Rectal smooth muscle tissue (tissue), 1 donor: ENCODE data around the gene DNASE1L3.
A peak's percentile ranks its signal among the peaks of the same experiment; 100 is the strongest.

Experiments used
- H3K27ac ChIP-seq: one replicate; pipeline ENCODE4 v1.7.0; 2013; ENCODE audit warnings: low read depth, low read length, inconsistent platforms
- H3K27me3 ChIP-seq: one replicate; pipeline ENCODE4 v1.7.0; 2013; ENCODE audit warnings: low read length; ENCODE audit not compliant: control insufficient read depth, insufficient read depth
- H3K36me3 ChIP-seq: one replicate; pipeline ENCODE4 v1.7.0; 2013; ENCODE audit warnings: low read length; ENCODE audit not compliant: control insufficient read depth, insufficient read depth
- H3K4me1 ChIP-seq: one replicate; pipeline ENCODE4 v1.7.0; 2013; ENCODE audit warnings: low read length; ENCODE audit not compliant: control insufficient read depth, insufficient read depth
- H3K4me3 ChIP-seq: one replicate; pipeline ENCODE4 v1.7.0; 2013; ENCODE audit warnings: low read length
- H3K9ac ChIP-seq: one replicate; pipeline ENCODE4 v1.7.0; 2013; ENCODE audit warnings: low read length

The DNASE1L3 gene, protein sequence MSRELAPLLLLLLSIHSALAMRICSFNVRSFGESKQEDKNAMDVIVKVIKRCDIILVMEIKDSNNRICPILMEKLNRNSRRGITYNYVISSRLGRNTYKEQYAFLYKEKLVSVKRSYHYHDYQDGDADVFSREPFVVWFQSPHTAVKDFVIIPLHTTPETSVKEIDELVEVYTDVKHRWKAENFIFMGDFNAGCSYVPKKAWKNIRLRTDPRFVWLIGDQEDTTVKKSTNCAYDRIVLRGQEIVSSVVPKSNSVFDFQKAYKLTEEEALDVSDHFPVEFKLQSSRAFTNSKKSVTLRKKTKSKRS

DNA sequence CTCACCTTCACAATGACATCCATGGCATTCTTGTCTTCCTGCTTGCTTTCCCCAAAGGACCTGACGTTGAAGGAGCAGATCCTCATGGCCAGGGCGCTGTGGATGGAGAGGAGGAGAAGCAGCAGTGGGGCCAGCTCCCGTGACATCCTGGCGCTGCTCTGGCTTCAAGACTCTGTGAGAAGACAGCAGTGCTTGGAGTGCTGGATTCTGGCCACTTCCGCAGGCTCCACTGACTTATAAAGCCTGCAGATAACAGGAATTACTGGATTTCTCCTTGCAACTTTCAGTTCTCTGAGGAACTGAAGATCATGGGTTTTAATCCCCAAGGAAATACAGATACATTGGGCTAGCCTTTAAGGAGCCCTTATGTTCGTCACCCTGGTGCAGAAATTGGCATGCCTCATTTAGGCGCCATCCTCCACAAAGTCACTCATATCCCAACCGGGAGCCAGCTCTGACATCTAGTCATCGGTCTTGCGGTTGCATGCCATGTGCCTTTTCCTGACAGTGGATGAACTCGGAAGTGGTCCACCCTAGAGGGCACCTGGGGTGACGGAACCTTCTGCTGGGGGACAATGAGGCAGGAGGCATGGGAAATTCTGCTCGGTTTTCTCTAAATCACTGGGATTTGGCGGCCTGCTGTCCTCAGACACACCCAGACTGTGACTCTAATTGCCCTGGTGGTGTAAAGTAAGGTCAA is at the start of gene DNASE1L3:
Gene DNASE1L3 (minus strand): TSS at position 212 of the 700 bp plus-strand sequence. CDS start 66 bp downstream, at position 146.
- no peaks in the 10 kb centered on the region for H3K27me3 ChIP-seq
- H3K4me3 ChIP-seq, result no peak within 1 kb of the TSS
- H3K27ac ChIP-seq, result no peak within 1 kb of the TSS
- H3K4me1 ChIP-seq, result no peaks in the 10 kb centered on the region
- H3K9ac ChIP-seq, result no peak within 1 kb of the TSS
- no peaks in the 10 kb centered on the region for H3K36me3 ChIP-seq

DNA sequence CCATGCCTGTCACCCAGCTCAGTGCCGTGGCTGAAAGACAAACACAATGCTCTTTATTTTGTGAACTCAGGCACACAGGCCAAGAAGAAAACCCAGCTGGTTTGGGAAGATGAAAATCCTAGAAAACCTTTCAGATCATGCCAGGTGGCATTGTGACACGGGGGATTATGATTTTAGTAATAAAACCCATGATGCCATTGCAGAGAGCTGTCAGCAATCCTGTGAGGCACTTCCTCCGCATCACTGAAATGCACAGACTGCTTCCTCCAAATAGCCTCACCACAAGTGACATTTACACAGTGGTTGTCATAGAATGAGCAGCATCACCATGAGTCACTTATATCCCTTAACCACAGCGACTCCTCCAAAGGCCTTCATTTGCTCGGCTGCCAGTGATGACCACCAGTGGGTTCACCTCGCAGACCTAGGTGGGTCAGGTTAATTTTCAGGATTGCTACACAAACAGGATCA is 49.5 kb upstream of the DNASE1L3 start:
- Histone ChIP-seq H3K27ac (no peak overlapping the region), H3K27me3 (no peaks in the 10 kb centered on the region), H3K4me3 (no peak overlapping the region), H3K9ac (no peak overlapping the region), H3K4me1 (no peaks in the 10 kb centered on the region), H3K36me3 (peaks cover 8% of the 10 kb centered on the region)

DNA sequence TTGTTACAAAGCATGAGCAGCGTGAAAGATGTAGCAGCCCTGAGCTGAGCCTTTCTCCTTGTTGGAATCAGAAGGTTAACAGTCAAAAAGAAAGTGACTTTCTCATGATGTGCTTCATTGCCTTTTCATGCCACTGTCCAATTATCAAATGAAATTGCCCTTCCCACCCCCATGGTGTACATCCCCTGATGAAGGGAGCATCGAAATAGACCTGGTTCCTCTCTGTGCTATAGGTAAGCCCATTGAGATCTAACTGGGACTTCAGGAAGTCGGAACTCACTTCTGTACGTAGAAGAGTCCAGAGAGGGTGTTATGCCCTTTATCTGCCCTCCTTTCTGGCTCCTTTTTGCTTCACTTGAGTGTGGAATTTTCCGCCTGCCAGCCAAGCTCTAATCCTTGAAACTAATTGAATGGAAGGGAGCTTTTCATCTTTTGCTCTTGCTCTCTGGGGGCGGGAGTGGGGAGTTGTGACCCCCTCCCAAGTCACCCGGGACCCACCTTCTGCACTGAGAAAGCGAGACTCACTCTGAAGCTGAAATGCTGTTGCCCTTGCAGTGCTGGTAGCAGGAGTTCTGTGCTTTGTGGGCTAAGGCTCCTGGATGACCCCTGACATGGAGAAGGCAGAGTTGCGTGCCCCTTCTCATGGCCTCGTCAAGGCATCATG is 47.8 kb upstream of the DNASE1L3 start:
- no peaks in the 10 kb centered on the region for H3K27me3 ChIP-seq
- no peak overlapping the region for H3K4me3 ChIP-seq
- no peak overlapping the region for H3K9ac ChIP-seq

DNA sequence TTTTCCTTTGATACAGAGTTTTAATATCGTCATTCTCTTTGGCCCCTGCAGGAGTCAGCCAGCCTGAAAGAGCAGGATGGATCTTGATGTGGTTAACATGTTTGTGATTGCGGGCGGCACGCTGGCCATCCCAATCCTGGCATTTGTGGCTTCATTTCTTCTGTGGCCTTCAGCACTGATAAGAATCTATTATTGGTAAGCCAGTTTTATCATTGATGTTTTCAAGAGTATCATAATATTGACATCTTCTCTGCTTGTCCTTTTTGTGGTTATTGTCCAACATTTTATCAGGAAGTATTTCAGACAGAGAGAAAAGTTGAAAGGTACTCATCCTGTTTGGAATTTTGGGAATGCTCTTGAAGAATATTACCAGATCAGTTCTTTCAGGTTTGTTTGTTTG is 45.7 kb upstream of the DNASE1L3 start:
- H3K9ac ChIP-seq, result no peak overlapping the region
- H3K4me1 ChIP-seq, result peaks cover 13% of the 10 kb centered on the region
- no peak overlapping the region for H3K4me3 ChIP-seq
- H3K27me3 ChIP-seq, result no peaks in the 10 kb centered on the region
- H3K36me3 ChIP-seq, result peaks cover 8% of the 10 kb centered on the region
- no peak overlapping the region for H3K27ac ChIP-seq

More for the DNA sequence above, 47.8 kb upstream of the DNASE1L3 start:
- H3K4me1 ChIP-seq, result peaks cover 5% of the 10 kb centered on the region
- no peak overlapping the region for H3K27ac ChIP-seq
- H3K36me3 ChIP-seq, result peaks cover 8% of the 10 kb centered on the region

DNA sequence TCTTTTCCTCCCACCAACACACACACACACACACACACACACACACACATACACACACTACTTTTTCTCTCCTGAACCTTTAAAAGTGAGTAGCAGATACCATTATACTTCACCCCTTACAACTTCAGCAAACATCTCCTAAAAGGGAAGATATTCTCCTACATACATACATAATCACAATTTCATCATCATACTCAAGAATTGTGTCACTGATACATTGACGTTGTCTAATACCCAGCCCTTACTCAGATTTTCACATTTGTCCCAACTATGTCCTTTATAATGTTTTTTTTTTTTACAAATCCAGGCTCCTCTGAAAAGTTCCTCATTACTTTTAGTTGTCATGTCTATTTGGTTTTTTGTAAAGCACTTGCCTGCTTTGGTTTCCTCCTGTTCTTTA is 45.3 kb upstream of the DNASE1L3 start:
- no peaks in the 10 kb centered on the region for H3K27me3 ChIP-seq
- no peak overlapping the region for H3K9ac ChIP-seq
- H3K4me1 ChIP-seq, result peaks cover 17% of the 10 kb centered on the region
- H3K36me3 ChIP-seq, result peaks cover 8% of the 10 kb centered on the region
- no peak overlapping the region for H3K27ac ChIP-seq
- no peak overlapping the region for H3K4me3 ChIP-seq

DNA sequence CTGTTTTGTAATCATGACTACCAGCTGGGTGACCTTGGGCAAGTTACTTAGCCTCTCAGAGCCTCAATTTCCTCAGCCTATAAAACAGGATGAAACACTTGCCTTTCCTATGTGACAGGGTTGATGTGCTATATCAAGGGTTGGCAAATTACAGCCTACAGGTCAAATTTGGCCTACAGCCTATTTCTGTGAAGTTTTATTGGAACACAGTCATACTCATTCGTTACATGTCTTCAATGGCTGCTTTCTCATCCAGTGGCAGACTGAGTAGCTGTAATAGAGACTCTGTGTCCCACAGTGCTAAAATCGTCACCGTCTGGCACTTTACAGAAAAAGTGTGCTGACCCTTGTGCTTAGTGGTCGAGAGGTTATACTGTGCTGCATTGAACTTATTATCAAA is 43.4 kb upstream of the DNASE1L3 start:
- Histone ChIP-seq H3K36me3 (peaks cover 4% of the 10 kb centered on the region), H3K27me3 (no peaks in the 10 kb centered on the region), H3K4me3 (no peak overlapping the region), H3K4me1 (peaks cover 17% of the 10 kb centered on the region), H3K27ac (no peak overlapping the region), H3K9ac (no peak overlapping the region)

DNA sequence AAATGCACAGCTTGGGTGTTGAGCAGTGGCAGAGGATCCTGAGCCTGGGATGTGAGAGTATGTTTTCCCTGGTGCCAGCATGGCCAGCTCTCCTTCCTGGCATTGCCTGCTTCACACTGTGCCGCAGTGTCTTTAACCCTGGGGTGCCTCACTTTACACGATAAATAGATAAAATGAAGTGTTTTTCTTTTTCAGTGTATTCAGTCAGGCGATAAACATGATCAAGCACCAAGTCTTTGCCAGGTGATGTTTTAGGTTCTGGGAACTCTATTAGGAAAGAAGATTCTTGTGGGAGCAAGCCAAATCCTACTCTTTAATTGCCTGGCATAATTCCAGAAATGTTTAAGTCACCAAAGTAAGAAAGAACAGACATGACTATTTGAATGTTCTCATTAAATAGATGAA is 40.9 kb upstream of the DNASE1L3 start:
- Histone ChIP-seq H3K4me3 (peak overlapping the region; percentile 1), H3K9ac (no peak overlapping the region), H3K36me3 (no peaks in the 10 kb centered on the region), H3K27ac (peak overlapping the region; percentile 67), H3K4me1 (peaks cover 17% of the 10 kb centered on the region), H3K27me3 (no peaks in the 10 kb centered on the region)

DNA sequence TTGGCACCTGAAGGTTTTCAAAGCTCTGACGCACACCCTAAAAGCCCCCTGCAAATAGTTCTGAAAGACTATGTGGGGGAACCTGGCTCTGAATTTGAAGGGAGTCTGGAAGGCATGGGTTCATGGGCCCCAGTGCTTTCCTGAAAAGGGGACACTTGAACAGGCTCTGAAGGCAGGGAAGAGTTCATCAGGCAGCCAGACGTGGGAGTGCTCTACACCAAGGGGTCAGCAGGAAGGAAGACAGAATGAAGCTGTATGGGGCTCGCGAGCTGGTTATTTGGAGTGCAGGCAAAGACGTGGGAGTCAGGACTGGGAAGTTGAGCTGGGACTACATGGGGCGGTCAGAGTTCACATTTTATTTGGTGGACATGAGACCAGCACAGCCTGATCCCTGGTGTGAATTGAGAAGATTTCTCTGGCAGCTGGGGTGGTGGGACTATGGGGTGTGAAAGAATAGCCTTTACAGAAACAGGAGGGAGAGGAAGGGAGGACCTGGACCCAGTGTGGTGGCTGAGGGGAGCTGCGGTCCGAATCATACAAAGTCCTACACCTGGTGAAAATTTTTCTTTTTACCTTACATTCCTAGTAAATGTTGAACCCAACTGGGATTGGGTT is 39.4 kb upstream of the DNASE1L3 start:
- Histone ChIP-seq H3K27me3 (no peaks in the 10 kb centered on the region), H3K4me1 (peaks cover 17% of the 10 kb centered on the region), H3K27ac (no peak overlapping the region), H3K4me3 (no peak overlapping the region), H3K36me3 (no peaks in the 10 kb centered on the region), H3K9ac (no peak overlapping the region)

DNA sequence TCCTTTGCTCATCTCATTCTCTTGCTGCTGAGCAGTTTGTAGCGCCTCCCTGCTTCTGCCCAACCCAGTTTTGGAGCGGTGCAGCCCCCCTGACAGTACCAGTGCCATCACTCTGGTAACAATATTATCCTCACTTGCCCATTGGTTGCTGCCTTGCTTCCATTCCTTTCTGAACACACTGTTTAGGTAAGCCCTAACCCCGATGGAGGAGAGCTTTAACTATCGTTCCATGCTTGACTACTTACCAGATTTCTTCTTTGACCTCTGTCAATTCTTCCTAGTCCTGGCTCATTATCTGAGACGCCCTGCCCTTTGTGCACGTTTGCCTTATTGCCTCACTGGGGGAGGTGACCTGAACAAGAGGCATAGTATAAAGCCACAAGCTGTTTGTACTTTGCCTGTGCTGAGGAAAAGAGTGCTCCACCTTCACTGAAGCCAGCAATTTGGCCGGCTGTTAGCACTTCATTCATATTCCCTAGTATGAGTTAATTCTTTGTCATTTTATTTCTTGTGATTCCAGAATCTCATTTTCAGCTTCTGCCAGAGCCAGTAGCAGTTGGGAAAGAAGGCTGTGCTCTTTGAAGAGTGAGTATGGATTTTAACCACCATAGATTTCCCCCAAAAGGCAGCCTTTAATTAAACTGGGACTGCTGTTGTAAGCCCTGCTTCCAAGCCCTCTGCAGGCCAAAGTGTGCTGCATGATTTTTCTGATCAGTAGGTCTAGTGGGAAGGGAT is 38.8 kb upstream of the DNASE1L3 start:
- Histone ChIP-seq H3K27me3 (no peaks in the 10 kb centered on the region), H3K27ac (no peak overlapping the region), H3K36me3 (no peaks in the 10 kb centered on the region), H3K4me1 (peaks cover 17% of the 10 kb centered on the region), H3K9ac (no peak overlapping the region), H3K4me3 (no peak overlapping the region)

DNA sequence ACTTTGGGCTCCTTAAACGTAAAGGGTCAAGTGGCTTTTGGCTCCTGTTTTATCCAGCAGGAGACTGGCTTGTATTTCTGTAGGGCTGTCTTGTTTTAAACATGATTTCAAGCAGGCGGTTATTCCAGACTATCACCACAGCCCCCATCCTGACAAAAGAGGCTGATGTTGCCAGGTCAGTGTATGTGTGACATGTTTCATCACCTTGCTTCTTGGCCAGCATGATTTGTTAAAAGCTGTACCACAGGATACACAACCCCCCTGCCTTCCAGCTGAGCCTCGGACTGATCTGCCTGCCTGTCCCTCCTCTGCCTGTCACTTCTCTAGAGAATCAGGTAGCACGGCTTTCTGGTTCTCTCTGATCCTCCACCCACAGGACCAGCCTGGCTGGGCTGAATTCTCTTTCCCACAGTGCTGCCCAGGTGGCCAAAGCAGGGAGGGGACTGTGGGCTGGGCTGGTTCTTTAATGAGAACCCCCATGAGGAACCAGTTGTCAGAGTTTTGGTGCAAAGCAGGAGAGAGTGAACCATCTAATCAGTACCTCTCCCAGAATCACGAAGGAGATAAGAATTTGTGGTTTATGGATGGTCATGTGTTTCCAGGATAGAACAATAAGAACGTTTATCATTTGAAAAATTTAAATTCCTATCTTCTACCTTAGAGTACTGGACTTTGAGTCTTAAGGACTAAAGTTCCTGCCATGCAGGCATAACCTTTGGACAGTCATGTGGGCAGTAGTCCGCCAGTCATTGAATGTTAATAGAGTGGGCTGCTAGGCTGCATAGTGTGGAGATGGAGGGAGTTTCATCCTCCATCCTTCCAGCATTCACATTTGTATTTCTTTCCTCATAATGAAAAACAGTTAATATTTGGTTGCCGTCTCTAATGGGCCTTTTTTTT is 35.6 kb upstream of the DNASE1L3 start:
- H3K27me3 ChIP-seq, result no peaks in the 10 kb centered on the region
- H3K9ac ChIP-seq, result no peak overlapping the region
- H3K27ac ChIP-seq, result peak overlapping the region; percentile 32
- no peak overlapping the region for H3K4me3 ChIP-seq
- H3K36me3 ChIP-seq, result no peaks in the 10 kb centered on the region
- peaks cover 3% of the 10 kb centered on the region for H3K4me1 ChIP-seq

DNA sequence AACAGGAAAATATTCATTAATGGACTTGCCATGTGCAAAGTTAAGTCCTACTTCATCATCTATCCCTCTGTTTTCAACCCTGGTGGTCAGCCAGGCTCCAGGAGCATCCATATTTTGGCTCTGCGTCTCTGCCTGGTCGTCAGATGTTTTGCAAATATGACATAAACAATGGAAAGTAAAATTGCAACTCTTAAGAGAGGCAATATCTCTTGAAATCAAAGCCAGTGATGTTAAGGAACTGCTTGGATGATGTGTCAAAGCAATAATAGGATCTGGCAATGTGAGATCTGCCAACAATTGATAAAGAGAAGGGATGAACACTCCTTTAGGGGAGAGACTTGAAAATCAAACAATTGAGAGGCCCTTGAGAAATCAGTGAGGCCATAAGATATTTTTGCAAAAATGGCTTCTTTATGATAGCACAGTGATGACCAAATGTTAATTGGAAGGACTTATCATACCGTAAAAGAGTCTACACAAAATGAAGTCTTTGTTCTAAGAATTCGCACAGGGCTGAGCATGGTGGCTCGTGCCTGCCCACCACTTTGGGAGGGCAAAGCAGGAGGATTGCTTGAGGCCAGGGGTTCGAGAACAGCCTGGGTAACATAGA is 33.3 kb upstream of the DNASE1L3 start:
- no peak overlapping the region for H3K9ac ChIP-seq
- H3K27me3 ChIP-seq, result no peaks in the 10 kb centered on the region
- H3K36me3 ChIP-seq, result no peaks in the 10 kb centered on the region
- H3K4me1 ChIP-seq, result no peaks in the 10 kb centered on the region
- no peak overlapping the region for H3K27ac ChIP-seq
- no peak overlapping the region for H3K4me3 ChIP-seq
